ENCODE measurements around the gene TMBIM6.

- TF ChIP-seq, protein P1, sequence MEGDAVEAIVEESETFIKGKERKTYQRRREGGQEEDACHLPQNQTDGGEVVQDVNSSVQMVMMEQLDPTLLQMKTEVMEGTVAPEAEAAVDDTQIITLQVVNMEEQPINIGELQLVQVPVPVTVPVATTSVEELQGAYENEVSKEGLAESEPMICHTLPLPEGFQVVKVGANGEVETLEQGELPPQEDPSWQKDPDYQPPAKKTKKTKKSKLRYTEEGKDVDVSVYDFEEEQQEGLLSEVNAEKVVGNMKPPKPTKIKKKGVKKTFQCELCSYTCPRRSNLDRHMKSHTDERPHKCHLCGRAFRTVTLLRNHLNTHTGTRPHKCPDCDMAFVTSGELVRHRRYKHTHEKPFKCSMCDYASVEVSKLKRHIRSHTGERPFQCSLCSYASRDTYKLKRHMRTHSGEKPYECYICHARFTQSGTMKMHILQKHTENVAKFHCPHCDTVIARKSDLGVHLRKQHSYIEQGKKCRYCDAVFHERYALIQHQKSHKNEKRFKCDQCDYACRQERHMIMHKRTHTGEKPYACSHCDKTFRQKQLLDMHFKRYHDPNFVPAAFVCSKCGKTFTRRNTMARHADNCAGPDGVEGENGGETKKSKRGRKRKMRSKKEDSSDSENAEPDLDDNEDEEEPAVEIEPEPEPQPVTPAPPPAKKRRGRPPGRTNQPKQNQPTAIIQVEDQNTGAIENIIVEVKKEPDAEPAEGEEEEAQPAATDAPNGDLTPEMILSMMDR (conservative IDR thresholded peaks at IDR 0.05; ENCODE audit: low read length), result no peak
- no peak for TF ChIP-seq EZH2phosphoT487 (IDR thresholded peaks at IDR 0.05; ENCODE audit: borderline replicate concordance, low read depth, low read length)
Observed at GRCh38 chr12:49698619-49699545, 42.5 kb upstream of the TMBIM6 start.

Data from OCI-LY7 (cell line).